DMS79 treated with DMSO at 0.1 percent for 48 hours (cell line): ENCODE results near the gene CDH20.

ENCODE experiments used
- DNase-seq: peaks from one replicate; lab custom pipeline; 2025; lab: John Stamatoyannopoulos, UW

CDH20 gene

DNA sequence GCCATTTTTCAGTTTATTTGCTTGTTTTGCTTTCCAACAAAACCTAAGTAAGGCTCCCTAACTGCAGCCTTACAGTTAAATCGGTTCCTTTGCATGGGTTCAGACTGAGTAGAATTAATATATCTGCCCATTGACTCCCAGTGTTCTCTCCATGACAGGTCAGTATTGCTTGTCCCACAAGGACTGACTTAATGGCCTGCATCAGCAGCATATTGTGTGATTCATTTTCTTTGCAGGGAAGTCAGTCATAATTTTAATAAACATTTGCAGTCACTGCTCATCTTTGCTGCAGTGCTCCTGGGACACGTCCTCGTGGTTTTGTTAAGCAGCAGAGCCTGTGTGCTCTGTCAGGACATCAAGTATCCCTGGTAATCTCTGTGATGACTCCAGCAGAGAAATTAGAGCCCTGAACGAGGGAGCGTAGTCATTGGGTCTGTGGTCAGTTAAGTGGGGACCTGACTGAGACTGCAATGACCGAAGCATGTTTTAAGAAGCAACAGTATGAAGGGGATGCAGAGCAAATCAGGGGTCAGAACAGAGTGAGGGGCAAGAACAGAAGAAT is 93.3 kb downstream of the CDH20 start:
- no peak for DNase-seq

DNA sequence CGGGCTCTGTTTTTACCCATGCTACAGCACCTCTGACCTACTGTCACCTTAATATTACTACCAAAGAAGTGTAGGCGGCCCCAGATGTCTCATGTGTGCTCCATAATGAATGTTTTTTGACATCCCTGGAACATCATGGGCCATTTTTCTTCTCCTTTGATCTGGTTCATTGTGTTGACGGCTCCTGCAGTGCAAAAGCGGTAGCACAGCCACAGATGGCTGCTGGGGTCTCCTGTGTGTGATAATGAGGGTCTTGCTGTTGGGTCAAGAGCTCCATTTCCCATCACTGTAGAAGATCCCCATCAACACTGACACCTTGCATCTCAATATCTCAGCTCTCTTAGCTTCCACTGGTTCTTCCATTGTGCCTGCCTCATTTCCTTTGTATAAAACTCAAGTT is 95.0 kb downstream of the CDH20 start:
- DNase-seq, result no peak

- no peak for DNase-seq
Observed at GRCh38 chr18:61432590-61432989, 99.4 kb downstream of the CDH20 start.

DNA sequence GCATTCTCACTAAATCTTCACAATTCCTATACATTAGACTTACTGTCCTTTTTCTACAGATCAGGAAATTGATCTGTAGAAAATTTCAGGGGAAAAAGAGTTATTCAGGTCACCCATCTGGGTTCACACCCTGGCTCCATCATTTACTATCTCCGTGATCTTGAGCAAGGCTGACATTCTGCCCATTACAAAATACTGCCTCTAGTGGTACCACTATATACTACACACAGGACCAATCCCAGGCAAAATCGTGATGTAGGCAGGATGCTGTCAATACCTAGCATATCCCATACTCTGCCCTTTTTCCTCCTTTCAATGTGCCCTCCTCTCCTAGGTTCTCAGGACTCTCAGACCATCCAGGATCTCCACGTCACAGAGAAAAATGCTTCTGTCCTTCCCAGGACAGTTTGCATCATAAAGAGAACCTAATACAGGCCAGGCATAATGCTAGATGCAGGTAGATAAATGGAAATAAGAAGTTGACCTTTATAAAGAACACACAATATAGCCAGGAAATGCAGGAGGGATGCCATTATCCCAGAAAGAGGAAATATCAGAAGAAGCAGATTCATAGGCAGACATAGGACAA is 101.9 kb downstream of the CDH20 start:
- no peak for DNase-seq

- DNase-seq, result no peak
Observed at GRCh38 chr18:61443081-61443725, 110.0 kb downstream of the CDH20 start.

GRCh38 chr18:61448316-61448715 is 115.1 kb downstream of the CDH20 start:
- no peak for DNase-seq

- DNase-seq, result no peak
Observed at GRCh38 chr18:61459896-61460648, 126.8 kb downstream of the CDH20 start.

- no peak for DNase-seq
Observed at GRCh38 chr18:61464551-61465142, 131.4 kb downstream of the CDH20 start.

DNA sequence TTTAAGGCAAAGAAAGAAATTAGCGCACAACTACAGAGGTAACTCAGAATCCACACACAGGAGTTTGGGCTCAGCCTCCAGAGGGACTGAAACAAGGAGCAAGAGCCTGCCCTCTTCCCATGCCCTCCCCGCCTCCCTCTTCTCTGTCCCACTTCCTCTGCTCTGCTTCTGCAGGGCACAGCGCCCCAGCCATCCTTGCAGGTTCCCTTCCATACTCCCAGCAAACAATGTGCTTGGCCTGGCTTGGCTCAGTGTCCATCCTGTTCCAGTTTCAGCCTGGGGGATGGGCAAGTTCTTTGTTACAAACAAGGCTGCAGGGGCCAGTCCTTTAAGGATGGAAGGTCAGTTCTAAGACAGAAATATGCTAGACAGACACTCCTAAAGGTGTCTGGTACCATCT is 133.5 kb downstream of the CDH20 start:
- DNase-seq, result no peak

- DNase-seq, result no peak
Observed at GRCh38 chr18:61470031-61470674, 136.9 kb downstream of the CDH20 start.

GRCh38 chr18:61471541-61471940 is 138.3 kb downstream of the CDH20 start:
- DNase-seq, result no peak

GRCh38 chr18:61471942-61472341 is 138.7 kb downstream of the CDH20 start:
- DNase-seq, result no peak

GRCh38 chr18:61474341-61474740 is 141.1 kb downstream of the CDH20 start:
- DNase-seq, result no peak

DNA sequence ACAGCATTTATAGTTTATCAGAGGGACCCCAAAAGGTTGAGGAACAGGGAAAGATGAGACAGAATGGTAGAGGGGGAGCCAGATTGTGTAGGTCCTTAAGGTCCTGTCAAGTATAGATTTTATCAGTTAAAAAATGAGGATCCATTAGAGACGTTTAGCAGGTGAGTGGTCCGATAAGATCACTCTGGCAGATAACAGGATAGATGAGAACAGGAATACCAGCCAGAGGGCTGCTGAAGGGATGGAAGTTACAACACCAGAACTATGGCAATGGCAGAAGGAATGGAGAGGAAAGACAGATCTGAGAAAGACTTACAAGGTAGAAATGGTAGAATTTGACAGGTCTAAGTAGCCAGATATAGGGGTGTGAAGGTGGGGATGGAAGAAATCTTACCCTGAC is 141.7 kb downstream of the CDH20 start:
- DNase-seq, result no peak

- no peak for DNase-seq
Observed at GRCh38 chr18:61475931-61476330, 142.7 kb downstream of the CDH20 start.

GRCh38 chr18:61489334-61489733 is 156.1 kb downstream of the CDH20 start:
- DNase-seq, result no peak

DNA sequence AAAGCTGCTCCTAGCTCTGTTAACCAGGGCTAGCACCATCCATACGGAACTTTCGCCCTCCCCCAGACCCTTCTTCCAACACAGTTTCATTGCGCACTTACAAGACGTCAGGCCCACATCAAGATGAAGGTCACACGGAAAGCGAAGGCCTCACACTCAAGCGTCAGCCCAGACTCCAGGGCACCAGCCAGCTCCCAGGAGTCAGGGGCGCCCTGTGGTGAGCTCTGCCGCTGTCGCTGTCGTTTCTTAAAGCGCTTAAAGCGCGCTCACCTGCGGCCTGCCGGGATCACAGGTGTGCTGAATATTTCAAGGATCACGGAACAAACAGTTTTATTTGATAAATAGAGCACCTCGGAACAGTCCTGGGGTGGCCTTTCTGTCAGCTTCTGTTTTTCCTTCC is 163.1 kb downstream of the CDH20 start:
- DNase-seq, result no peak

DNA sequence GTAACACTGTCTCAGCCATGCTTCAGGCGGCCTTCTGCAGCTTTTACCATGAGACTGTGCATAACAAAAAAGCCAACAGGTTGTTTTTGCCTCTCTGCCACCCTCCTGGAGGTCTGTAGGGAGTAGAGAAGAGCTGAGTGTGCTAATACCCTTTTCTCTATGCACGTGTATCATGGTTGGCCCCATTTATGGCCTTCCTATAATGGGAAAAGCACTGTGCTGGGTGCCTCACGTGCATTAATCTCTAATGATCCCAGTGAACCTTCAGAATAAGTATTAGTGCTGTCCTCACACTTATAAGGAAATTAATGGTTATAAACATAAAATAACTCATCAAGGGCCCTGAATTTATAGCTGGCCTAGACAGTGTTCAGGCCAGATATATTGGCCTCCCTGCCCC is 164.2 kb downstream of the CDH20 start:
- no peak for DNase-seq

- no peak for DNase-seq
Observed at GRCh38 chr18:61502472-61502871, 169.2 kb downstream of the CDH20 start.

GRCh38 chr18:61503688-61504087 is 170.5 kb downstream of the CDH20 start:
- no peak for DNase-seq

DNA sequence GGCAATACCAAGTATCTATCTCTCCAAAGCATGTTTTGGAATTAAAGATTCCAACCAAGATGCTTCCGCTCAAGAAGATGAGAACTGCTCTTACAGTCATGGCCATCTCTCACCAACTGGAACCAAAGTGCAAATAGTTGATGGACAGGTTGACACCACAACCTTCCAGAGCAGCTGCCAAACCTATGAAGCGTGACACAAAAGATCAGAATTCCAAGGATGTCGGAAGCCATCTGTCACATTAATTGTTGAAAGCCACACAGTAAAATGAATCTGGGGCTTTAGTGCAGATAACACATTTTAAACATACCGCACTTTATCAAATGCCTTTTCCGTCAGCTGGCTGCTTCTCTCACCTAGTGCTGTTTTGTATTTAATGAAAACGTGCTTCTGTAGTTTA is 195.7 kb downstream of the CDH20 start:
- no peak for DNase-seq

- DNase-seq, result no peak
Observed at GRCh38 chr18:61530681-61531080, 197.5 kb downstream of the CDH20 start.
